GM19328 (cell line): ENCODE results near the gene MARCHF5.
"Not testable (repeated sequence)": the region's sequence is repeated elsewhere in the genome, so short reads cannot be mapped to it uniquely, and the experiment has no call there.

Experiments used
- ATAC-seq: cut with Tn5 transposase; IDR thresholded peaks from one replicate; pipeline ENCODE4 v1.9.1; 2021; ENCODE audit warnings: mild to moderate bottlenecking, moderate library complexity; ENCODE audit not compliant: unreplicated experiment

The MARCHF5 gene

GRCh38 chr10:92304061-92304460 lies 13.1 kb downstream of the MARCHF5 start:
- ATAC-seq, result no peak

- ATAC-seq, result no peak
These were observed 14.4 kb downstream of the MARCHF5 start for GRCh38 chr10:92305133-92306072.

GRCh38 chr10:92309272-92309671 lies 18.3 kb downstream of the MARCHF5 start:
- ATAC-seq, result no peak

- no peak for ATAC-seq
These were observed 22.8 kb downstream of the MARCHF5 start for GRCh38 chr10:92313750-92314149.

GRCh38 chr10:92316610-92317009 lies 25.6 kb downstream of the MARCHF5 start:
- no peak for ATAC-seq

- ATAC-seq, result no peak
These were observed 32.1 kb downstream of the MARCHF5 start for GRCh38 chr10:92323079-92323478.

GRCh38 chr10:92327445-92328433 lies 36.8 kb downstream of the MARCHF5 start:
- no peak for ATAC-seq

GRCh38 chr10:92328993-92329392 lies 38.0 kb downstream of the MARCHF5 start:
- ATAC-seq, result no peak

- ATAC-seq, result not testable (repeated sequence)
These were observed 39.0 kb downstream of the MARCHF5 start for GRCh38 chr10:92329927-92330326.

GRCh38 chr10:92342796-92343195 lies 51.8 kb downstream of the MARCHF5 start:
- ATAC-seq, result no peak

- not testable (repeated sequence) for ATAC-seq
These were observed 54.6 kb downstream of the MARCHF5 start for GRCh38 chr10:92345575-92345974.

GRCh38 chr10:92347035-92347676 lies 56.2 kb downstream of the MARCHF5 start:
- not testable (repeated sequence) for ATAC-seq

- ATAC-seq, result no peak
These were observed 59.4 kb downstream of the MARCHF5 start for GRCh38 chr10:92350411-92350810.

GRCh38 chr10:92354587-92354986 lies 63.6 kb downstream of the MARCHF5 start:
- no peak for ATAC-seq

GRCh38 chr10:92356041-92356440 lies 65.1 kb downstream of the MARCHF5 start:
- ATAC-seq, result no peak

- no peak for ATAC-seq
These were observed 72.5 kb downstream of the MARCHF5 start for GRCh38 chr10:92363498-92363897.

GRCh38 chr10:92366412-92367021 lies 75.5 kb downstream of the MARCHF5 start:
- no peak for ATAC-seq

GRCh38 chr10:92377962-92378361 lies 87.0 kb downstream of the MARCHF5 start:
- no peak for ATAC-seq

GRCh38 chr10:92381543-92381954 lies 90.6 kb downstream of the MARCHF5 start:
- ATAC-seq, result no peak

- ATAC-seq, result no peak
These were observed 91.7 kb downstream of the MARCHF5 start for GRCh38 chr10:92382631-92383030.
